Right kidney (tissue), 9 donors: ENCODE data around the gene SYNGAP1.
"Not testable (repeated sequence)": the region's sequence is repeated elsewhere in the genome, so short reads cannot be mapped to it uniquely, and the experiment has no call there.

Source experiments
- DNase-seq: peaks from one replicate; pipeline ENCODE4 v3.0.0-alpha.2; 2016
- long read RNA-seq, 8 donors: transcript quantifications; one replicate each; lab custom pipeline, GENCODE V29; 2026

The SYNGAP1 gene
- long read RNA-seq, donor 1: 0 reads
- long read RNA-seq, donor 2: 0 reads
- long read RNA-seq, donor 3: 0 reads
- long read RNA-seq, donor 4, partial matches to known transcripts: 12 of 13 reads
- long read RNA-seq, donor 4, other reads (novel, unspliced or antisense): 0 of 13 reads
- long read RNA-seq, donor 5: 0 reads
- long read RNA-seq, donor 6, partial matches to known transcripts: 0 of 1 reads
- long read RNA-seq, donor 6, other reads (novel, unspliced or antisense): 0 of 1 reads
- long read RNA-seq, donor 7, partial matches to known transcripts: 5 of 6 reads
- long read RNA-seq, donor 7, other reads (novel, unspliced or antisense): 0 of 6 reads
- long read RNA-seq, donor 8, partial matches to known transcripts: 10 of 11 reads
- long read RNA-seq, donor 8, other reads (novel, unspliced or antisense): 0 of 11 reads

GRCh38 chr6:33419580-33420490 lies at the start of gene SYNGAP1:
Gene SYNGAP1 (plus strand): TSS chr6:33420065. CDS start chr6:33420265, 200 bp downstream.
- DNase-seq: peak; percentile 60

- not testable (repeated sequence) for DNase-seq
Measured at GRCh38 chr6:33371901-33372300, 48.0 kb upstream of the SYNGAP1 start.

GRCh38 chr6:33372526-33373123 lies 47.2 kb upstream of the SYNGAP1 start:
- DNase-seq: no peak

GRCh38 chr6:33373960-33374910 lies 45.6 kb upstream of the SYNGAP1 start:
- DNase-seq: no peak

- no peak for DNase-seq
Measured at GRCh38 chr6:33375143-33375671, 44.7 kb upstream of the SYNGAP1 start.

- no peak for DNase-seq
Measured at GRCh38 chr6:33377171-33377570, 42.7 kb upstream of the SYNGAP1 start.

GRCh38 chr6:33379184-33379583 lies 40.7 kb upstream of the SYNGAP1 start:
- not testable (repeated sequence) for DNase-seq

GRCh38 chr6:33380272-33380981 lies 39.4 kb upstream of the SYNGAP1 start:
- DNase-seq: no peak

- DNase-seq: no peak
Measured at GRCh38 chr6:33383427-33384185, 36.3 kb upstream of the SYNGAP1 start.

- no peak for DNase-seq
Measured at GRCh38 chr6:33384581-33385020, 35.3 kb upstream of the SYNGAP1 start.

GRCh38 chr6:33390173-33390572 lies 29.7 kb upstream of the SYNGAP1 start:
- DNase-seq: no peak

GRCh38 chr6:33390767-33391277 lies 29.0 kb upstream of the SYNGAP1 start:
- DNase-seq: no peak

GRCh38 chr6:33391278-33391921 lies 28.5 kb upstream of the SYNGAP1 start, which contains the start of gene KIFC1:
Gene KIFC1 (plus strand): TSS chr6:33391823. CDS start chr6:33391986, 163 bp downstream.
- DNase-seq: peak; percentile 96

GRCh38 chr6:33391922-33392594 lies 27.8 kb upstream of the SYNGAP1 start:
- DNase-seq: no peak

- DNase-seq: no peak
Measured at GRCh38 chr6:33392595-33392948, 27.3 kb upstream of the SYNGAP1 start.

- DNase-seq: no peak
Measured at GRCh38 chr6:33392979-33393378, 26.9 kb upstream of the SYNGAP1 start.

GRCh38 chr6:33397541-33397940 lies 22.3 kb upstream of the SYNGAP1 start:
- DNase-seq: no peak

GRCh38 chr6:33398601-33399000 lies 21.3 kb upstream of the SYNGAP1 start:
- not testable (repeated sequence) for DNase-seq
